ENCODE data around the gene PHF5A. TPM values are rescaled to one million over a fixed set of nuclear protein-coding genes. Genes with fewer than 3 reads are reported as not detected.
"Not testable (repeated sequence)": the region's sequence is repeated elsewhere in the genome, so short reads cannot be mapped to it uniquely, and the experiment has no call there.

The PHF5A gene
- total and polyA plus RNA-seq, 2 donors from 2014 or later, result 34.0 to 42.2 TPM

DNA sequence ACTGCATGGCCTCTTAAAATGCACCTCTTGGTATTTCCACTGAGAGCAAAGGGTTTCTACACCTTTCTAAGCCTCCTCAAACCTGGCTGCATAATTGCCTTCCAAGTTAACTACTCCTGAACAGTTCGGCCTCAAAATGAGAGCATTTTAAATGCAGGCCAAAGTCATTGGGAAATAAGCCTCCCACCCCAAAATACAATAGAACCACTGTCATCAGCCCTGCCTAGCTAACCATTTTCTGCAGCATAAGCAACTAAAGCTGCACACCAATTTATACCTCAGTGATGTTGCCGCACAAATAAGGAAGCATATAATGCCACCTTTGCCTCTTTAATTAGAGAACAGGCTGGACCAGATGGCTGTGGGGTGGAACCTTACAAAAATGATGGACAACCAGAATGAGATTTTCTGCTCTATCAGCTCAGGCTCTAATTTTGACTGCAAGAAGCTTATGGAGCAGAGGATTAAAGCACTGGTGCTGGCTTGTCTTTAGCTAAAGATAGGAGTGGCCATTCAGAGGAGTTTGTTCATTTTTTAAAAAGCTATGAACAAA is 26.2 kb downstream of the PHF5A start:
- Histone ChIP-seq H3K27me3 (ENCODE audit: control insufficient read depth, insufficient read depth, low read length) (no peaks in the 10 kb centered on the region), H3K36me3 (ENCODE audit: control insufficient read depth in 2 of 3, insufficient read depth in 3 of 3, low read length in 3 of 3) (peaks cover 0 to 13% (median 4%) of the 10 kb centered on the region in 3 donors), H3K27ac (ENCODE audit: low read depth in 2 of 2, low read length in 2 of 2) (no peak overlapping the region), H3K4me3 (ENCODE audit: low read length in 3 of 3) (peak overlapping the region in 1 of 3 donors; percentile 21), H3K4me1 (ENCODE audit: control insufficient read depth in 2 of 3, insufficient read depth in 2 of 3, low read depth in 1 of 3, low read length in 3 of 3) (peaks cover 3 to 20% (median 16%) of the 10 kb centered on the region in 3 donors), H3K9ac (ENCODE audit: low read length in 3 of 3) (no peak overlapping the region), H3K9me3 (ENCODE audit: control insufficient read depth in 2 of 3, insufficient read depth in 1 of 3, low read length in 3 of 3) (no peaks in the 10 kb centered on the region)
- intact Hi-C loops (cut with DNase I), result no loop called here
- no peak for FAIRE-seq
- DNase-seq, result no peak
- TF ChIP-seq CTCF (IDR thresholded peaks at IDR 0.05; ENCODE audit: borderline replicate concordance, extremely low read depth, insufficient read depth), result no peak

- H3K4me1 ChIP-seq (ENCODE audit: control insufficient read depth in 2 of 3, insufficient read depth in 2 of 3, low read depth in 1 of 3, low read length in 3 of 3), result peaks cover 3 to 20% (median 18%) of the 10 kb centered on the region in 3 donors
- H3K27ac ChIP-seq (ENCODE audit: low read depth in 2 of 2, low read length in 2 of 2); intact Hi-C loops (cut with DNase I); H3K27me3 ChIP-seq (ENCODE audit: control insufficient read depth, insufficient read depth, low read length); FAIRE-seq; H3K9ac ChIP-seq (ENCODE audit: low read length in 3 of 3); H3K9me3 ChIP-seq (ENCODE audit: control insufficient read depth in 2 of 3, insufficient read depth in 1 of 3, low read length in 3 of 3); H3K4me3 ChIP-seq (ENCODE audit: low read length in 3 of 3); DNase-seq: not testable (repeated sequence)
- peaks cover under 1 to 29% (median 15%) of the 10 kb centered on the region in 3 donors for H3K36me3 ChIP-seq (ENCODE audit: control insufficient read depth in 2 of 3, insufficient read depth in 3 of 3, low read length in 3 of 3)
Observed at GRCh38 chr22:41440511-41440910, 28.0 kb downstream of the PHF5A start.

DNA sequence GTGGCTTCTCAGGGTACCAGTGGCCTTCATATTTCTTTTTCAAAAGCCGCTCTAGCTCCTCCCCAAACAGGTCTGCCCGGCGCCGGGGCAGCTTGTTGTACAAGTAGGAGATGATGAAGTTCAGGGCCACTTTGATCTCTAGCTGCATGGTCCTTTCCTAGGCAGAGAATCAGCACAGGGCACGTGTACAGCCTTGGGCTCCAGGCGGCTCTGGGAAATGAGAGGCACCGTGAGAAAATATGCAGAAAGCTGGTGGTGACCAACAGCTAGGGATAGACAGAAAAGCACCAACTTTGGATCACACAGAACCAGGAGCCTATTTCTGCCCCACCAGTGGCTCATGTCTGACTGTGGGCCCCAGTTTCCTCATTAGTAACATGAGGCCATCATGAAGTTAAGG is 31.3 kb downstream of the PHF5A start:
- Histone ChIP-seq H3K36me3 (ENCODE audit: control insufficient read depth in 2 of 3, insufficient read depth in 3 of 3, low read length in 3 of 3) (peaks cover 4 to 40% (median 19%) of the 10 kb centered on the region in 3 donors), H3K4me3 (ENCODE audit: low read length in 3 of 3) (no peak overlapping the region), H3K4me1 (ENCODE audit: control insufficient read depth in 2 of 3, insufficient read depth in 2 of 3, low read depth in 1 of 3, low read length in 3 of 3) (peaks cover 0 to 10% (median 6%) of the 10 kb centered on the region in 3 donors), H3K9me3 (ENCODE audit: control insufficient read depth in 2 of 3, insufficient read depth in 1 of 3, low read length in 3 of 3) (no peaks in the 10 kb centered on the region), H3K27ac (ENCODE audit: low read depth in 2 of 2, low read length in 2 of 2) (no peak overlapping the region), H3K9ac (ENCODE audit: low read length in 3 of 3) (no peak overlapping the region), H3K27me3 (ENCODE audit: control insufficient read depth, insufficient read depth, low read length) (no peaks in the 10 kb centered on the region)
- intact Hi-C loops (cut with DNase I), result no loop called here
- no peak for FAIRE-seq
- TF ChIP-seq CTCF (IDR thresholded peaks at IDR 0.05; ENCODE audit: borderline replicate concordance, extremely low read depth, insufficient read depth), result no peak
- DNase-seq, result no peak

DNA sequence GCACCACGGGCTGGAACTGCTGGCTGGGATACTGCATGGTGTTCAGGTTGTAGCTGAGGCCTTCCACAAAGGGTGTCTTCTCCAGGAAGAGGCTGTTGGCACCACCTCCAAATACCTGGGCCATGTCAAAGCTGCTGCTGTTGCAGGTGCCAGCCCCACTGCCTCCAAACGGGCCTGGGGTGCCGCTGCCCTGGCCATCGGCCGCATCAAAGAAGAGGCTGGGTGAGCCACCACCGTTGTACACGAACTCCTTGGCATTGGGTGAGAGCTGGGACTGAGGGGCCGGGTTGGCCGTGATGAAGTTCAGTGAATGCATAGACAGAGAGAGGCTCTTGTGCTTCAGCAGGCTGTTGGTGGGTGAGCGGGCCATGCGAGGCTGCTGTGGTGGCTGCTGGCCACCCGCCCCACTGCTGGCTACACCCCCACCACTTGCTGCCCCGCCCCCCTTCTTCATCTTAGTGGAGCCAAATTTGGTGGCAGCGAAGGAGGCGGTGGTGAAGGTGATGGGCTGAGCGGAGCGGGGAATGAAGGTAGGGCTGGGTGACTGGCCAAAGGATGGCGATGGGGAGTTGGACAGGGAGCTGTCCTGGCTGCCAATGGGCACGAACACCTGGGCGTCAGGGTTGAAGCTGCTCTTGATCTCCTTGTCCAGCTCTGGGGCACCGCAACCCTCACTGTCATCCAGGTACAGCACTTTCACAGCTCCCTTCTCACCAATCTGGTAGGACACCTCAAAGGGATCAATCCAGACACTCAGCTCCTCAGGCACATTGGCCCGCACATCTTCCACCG is 32.0 kb downstream of the PHF5A start:
- intact Hi-C loops (cut with DNase I), result no loop called here
- H3K27ac ChIP-seq (ENCODE audit: low read depth in 2 of 2, low read length in 2 of 2), result no peak overlapping the region
- no peak overlapping the region for H3K9ac ChIP-seq (ENCODE audit: low read length in 3 of 3)
- no peaks in the 10 kb centered on the region for H3K9me3 ChIP-seq (ENCODE audit: control insufficient read depth in 2 of 3, insufficient read depth in 1 of 3, low read length in 3 of 3)
- no peak for TF ChIP-seq CTCF (IDR thresholded peaks at IDR 0.05; ENCODE audit: borderline replicate concordance, extremely low read depth, insufficient read depth)
- FAIRE-seq (no peak), DNase-seq (no peak)
- peaks cover 0 to 7% (median 6%) of the 10 kb centered on the region in 3 donors for H3K4me1 ChIP-seq (ENCODE audit: control insufficient read depth in 2 of 3, insufficient read depth in 2 of 3, low read depth in 1 of 3, low read length in 3 of 3)
- no peak overlapping the region for H3K4me3 ChIP-seq (ENCODE audit: low read length in 3 of 3)
- H3K27me3 ChIP-seq (ENCODE audit: control insufficient read depth, insufficient read depth, low read length), result no peaks in the 10 kb centered on the region
- peaks cover 4 to 47% (median 19%) of the 10 kb centered on the region in 3 donors for H3K36me3 ChIP-seq (ENCODE audit: control insufficient read depth in 2 of 3, insufficient read depth in 3 of 3, low read length in 3 of 3)

All from kidney (tissue), 14 donors.